ENCODE measurements around the gene RTCA.
"Not testable (repeated sequence)": the region's sequence is repeated elsewhere in the genome, so short reads cannot be mapped to it uniquely, and the experiment has no call there.

RTCA gene

DNA sequence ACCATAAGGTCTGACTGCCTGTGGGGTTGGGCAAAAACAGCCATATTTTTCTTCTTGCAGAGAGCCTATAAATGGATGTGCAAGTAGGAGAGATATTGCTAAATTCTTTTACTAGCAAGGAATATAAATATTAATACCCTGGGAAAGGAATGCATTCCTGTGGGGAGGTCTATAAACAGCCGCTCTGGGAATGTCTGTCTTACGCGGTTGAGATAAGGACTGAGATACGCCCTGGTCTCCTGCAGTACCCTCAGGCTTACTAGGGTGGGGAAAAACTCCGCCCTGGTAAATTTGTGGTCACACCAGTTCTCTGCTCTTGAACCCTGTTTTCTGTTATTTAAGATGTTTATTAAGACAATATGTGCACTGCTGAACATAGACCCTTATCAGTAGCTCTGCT lies 1.9 kb upstream of the RTCA start:
- DNase-seq = not testable (repeated sequence)

DNA sequence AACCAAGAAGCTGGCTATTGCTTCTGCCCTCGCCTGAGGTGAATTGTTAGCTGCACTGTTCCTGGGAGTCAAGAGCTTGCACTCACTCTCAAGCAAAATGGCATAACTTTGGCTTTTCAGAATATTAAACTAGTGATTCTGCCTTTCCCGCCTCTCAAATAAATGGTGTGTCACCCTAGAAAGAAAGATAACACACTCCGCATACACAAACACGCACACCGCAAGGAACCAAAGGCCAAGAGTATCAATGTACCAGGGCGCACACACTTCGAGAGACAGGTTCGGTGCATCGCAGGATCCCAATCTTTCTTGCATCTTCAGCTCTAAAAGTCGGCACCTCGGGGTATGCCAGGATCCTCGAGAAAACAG lies 470 bp upstream of the RTCA start:
- no peak for DNase-seq

DNA sequence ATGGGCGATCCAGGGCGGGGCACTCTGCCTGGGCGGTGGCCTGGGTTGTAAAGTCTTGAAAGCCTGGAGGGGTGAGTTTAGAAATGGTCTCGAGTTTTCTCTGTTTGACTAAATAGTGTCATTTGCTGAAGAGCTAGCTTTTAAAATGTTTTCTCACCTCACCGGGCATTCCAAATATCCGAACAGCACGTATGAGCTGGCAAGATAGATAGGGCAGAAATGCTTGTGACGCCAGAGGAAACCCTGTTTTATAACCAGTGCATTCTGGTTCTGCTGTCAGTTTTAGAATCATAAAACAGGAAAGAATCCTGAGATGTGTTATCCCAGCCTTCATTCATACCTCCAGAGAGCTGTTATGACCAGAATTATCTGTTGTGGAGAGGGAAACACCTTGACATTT lies 725 bp downstream of the RTCA start:
- peak in 1 of 2 donors; percentile 28 for DNase-seq

DNA sequence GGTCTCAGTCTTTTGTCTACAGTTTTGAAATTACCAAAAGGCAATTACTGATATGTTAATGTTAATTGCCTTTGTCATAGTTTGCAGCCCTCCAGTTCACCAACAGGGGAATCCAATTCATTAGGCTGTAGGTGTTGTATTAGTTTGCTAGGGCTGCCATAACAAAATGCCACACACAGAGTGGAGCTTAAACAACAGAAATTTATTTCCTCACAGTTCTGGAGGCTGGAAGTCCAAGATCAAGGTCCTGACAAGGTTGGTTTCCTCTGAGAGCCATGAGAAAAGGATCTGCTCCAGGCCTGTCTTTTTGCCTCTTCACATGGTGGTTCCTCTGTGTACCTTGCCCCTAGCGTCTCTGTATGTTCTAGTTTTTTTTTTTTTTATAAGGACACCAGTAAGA lies 1.3 kb downstream of the RTCA start:
- DNase-seq = no peak

DNA sequence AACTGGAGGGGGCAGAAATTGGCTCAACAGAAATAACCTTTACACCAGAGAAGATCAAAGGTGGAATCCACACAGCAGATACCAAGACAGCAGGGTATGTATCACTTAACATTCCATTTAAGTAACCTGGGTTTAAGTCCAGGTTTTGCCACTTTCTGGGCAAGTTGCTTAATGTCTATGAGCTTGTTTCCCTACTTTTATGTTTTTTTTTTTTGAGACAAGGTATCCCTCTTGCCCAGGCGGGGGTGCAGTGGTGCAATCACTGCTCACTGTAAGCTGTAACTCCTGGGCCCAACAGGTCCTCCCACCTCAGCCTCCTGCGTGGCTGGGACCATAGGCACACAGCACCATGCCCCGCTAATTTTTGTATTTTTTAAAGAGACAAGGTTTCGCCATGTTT lies 2.2 kb downstream of the RTCA start:
- no peak for DNase-seq

DNA sequence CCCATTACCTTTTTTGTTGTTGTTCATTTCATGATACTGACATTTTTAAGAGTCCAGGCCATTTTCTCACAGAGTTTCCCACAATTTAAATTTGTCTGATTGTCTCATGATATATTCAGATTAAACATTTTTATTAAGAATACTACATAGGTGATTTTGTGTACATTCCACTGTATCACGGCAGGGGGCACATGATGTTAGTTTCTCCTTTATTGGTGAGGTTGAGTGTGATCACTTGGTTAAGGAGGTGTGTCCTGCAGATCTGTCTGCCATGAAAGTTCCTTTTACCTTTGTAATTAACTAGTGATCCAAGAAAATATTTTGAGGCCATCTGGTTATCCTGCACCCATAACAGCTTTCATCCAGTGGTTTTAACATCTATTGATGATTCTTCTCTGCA lies 11.8 kb downstream of the RTCA start:
- DNase-seq = peak; percentile 9 to 26

DNA sequence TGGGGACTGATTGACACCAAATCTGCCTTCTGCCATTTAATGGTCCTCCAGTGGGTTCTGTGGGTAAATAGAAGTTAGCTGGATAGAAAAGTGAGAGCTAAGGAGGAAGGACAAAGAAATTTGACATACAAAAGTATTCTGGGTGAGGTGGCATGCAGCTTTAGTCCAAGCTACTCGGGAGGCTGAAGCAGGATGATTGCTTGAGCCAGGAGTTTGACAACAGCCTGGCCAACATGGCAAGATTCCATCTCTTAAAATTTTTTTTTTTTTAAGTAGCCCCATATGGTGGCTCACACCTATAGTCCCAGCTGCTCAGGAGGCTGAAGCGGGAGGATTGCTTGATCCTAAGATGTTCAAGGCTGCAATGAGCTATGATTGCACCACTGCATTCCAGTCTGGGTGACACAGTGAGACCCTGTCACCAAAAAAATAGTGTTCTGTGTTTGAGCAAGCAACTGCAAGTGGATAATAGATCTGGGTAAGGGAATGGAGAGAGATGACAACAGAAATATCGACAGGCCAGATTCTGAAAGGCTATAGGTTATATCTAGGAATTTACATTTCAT lies 13.4 kb downstream of the RTCA start:
- DNase-seq = no peak

DNA sequence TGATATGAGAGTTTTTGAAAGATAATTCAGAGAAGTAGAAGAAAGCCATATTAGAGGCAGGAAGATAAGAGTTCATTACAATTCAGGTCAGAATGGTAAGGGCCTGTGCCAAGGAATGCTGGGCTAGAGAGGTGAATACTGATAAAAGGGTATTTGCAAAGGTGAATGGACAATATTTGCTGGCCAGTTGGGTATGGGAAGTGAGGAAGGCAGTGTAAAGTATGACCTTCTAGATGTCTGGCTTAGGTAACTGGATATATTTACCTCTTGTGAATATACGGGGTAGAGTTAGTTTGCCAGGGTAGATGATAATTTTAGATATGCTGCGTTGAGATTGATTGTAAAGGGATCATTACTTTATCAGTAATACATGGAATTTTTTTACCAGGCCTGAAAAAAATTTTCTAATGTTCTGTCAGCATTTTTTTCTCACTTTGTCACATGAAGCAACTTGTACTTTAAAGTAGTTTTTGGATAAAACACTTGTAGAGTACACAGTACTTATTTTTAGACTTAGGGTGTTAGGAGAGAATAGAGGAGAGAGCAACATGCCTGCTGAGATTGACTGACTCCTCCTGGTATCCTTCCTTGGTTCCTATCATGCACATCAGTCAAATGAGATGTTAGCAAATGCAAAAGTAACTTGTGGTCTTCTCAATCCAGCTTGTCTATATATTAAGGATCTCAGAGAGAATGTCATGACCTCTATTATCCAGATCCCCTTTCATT lies 14.1 kb downstream of the RTCA start:
- no peak for DNase-seq

DNA sequence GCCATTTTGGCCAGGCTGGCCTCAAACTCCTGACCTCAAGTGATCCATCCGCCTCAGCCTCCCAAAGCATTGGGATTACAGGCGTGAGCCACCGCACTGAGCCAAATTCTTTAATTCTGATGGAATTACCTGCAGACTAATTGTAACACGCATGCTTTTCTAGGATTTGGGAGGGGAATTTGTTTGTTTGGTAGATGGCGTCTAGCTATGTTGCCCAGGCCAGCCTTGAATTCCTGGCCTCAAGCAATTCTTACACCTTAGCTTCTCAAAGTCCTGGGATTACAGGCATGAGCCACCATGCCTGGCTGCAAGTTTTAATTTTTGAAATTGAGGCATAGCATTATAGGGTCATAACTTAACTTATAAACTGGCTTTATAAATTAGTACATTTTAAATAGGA lies 18.6 kb downstream of the RTCA start:
- DNase-seq = no peak

DNA sequence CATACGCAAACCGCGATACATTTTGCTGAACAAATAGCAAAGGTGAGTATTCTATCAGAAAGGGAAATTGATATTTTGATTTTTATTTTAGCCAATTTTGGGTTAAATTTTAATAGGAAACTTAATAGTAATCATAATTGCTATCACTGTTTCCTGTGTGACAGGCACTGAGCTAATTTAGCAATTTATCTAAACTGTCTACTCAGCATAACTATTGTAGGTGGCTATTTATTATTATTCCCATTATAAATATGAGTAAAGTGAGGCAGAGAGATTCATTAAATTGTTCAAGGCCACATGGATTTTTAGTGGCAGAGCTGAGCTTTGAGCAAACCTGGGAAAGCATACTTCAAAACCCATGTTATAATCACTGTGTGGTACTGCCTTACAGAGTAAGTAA lies 21.1 kb downstream of the RTCA start:
- DNase-seq = no peak

DNA sequence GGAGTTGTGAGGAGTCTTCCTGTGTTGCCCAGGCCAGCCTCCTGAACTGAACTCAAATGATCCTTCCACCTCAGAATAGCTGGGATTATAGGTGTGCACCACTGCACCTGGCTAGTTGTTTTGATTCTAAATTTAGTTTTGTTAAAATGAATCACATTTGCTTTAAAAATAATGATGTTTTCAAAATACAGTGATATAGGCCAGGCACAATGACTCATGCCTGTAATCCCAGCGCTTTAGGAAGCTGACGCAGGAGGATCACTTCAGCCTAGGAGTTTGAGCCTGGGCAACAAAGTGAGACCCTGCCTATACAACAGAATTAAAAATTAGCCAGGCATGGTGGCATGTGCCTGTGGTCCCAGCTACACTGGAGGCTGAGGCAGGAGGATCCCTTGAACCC lies 24.3 kb downstream of the RTCA start:
- DNase-seq = no peak

DNA sequence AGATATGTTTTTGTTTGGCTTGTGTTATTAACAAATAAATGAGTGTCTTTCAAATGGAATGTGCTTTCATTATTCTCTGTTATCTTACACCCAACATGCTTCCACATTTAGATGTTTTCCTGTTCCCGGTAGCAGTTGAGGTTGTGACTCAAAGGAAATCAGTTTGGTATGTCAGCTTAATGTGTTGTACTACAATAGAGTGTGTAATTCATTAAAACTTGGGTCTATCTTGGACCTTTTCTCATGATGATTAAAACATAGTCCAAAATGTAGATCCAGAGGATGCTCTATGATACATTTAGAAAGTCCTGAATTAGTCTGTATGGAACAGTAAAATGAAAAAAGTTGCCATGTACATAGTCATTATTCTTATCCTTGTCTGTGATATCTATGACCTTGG lies 26.7 kb downstream of the RTCA start:
- no peak for DNase-seq

DNA sequence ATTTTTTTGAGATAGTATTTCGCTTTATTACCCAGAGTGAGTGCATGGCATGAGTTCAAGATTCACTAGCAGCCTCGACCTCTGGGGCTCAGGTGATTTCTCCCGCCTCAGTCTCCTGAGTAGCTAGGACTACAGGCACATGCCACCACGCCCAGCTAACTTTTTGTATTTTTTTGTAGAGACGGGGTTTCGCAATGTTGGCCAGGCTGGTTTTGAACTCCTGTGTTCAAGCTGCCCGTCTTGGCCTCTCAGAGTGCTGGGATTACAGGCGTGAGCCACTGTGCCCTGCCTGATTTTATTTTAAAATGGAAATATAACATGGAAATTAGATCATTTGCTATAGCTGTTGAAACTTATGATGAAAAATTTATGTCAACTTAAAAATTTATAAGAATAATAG lies 30.1 kb downstream of the RTCA start:
- DNase-seq = no peak

DNA sequence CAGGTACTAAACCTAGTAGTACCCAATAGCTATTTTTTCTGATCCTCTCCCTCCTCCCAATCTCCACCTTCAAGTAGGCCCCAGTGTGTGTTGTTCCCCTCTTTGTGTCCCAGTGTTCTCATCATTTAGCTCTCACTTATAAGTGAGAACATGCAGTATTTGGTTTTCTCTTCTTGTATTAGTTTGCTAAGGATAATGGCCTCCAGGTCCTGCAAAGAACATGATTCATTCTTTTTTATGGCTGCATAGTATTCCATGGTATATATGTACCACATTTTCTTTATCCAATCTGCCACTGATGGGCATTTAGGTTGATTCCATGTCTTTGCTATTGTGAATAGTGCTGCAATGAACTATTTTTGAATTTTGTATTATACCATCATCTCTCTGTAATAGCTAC lies 31.0 kb downstream of the RTCA start:
- not testable (repeated sequence) for DNase-seq

DNA sequence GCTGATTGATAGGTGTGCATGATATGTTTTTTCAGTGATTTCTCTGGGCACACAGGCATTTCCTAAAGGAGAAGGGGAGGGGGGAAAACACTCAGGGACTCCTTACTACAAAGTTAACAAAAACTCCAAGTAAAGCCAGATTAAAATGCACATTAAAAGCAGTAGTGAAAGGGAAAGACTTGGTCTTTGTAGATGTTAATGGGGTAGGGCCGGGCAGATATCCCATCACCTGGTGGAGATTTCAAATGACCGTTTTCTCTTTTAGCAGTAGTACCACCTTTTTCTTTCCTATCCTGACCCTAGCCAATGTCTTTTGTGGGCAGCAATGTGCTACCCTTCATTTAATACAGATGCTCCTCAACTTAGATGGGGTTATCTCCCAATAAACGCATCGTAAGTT lies 32.5 kb downstream of the RTCA start:
- DNase-seq = no peak

DNA sequence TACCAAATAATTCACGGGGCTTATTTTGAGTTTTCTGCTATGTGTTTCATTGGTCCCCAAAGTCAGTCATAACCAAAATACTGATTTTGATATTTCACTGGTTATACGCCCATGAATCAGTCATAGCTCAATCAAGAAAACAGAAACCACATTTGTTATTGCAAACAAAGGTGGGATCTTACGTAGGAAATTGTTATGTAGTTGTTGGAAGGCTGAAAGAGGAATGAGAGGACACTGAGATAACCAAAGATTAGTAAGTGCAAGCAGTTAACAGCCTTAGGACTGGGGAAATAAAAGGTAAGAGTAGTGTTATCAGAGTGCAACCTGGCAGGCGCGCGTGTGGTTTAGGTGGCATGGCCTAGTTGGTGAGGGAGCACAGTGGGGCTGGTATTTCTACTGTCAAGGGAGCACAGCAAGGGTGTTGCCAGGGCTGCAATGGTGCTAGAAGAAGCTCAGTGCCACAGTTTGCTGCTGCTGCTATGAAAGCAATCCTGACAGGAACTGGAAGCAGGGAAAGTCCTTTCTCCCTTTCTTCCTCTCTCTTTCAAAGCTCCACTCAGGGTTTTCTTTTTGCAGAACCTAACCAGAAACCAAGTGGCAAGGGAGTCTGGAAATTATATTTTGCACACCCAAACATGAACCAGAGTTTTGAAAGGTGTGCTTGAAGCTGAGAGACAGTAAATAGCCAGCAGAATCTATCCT lies 33.7 kb downstream of the RTCA start:
- DNase-seq = no peak

DNA sequence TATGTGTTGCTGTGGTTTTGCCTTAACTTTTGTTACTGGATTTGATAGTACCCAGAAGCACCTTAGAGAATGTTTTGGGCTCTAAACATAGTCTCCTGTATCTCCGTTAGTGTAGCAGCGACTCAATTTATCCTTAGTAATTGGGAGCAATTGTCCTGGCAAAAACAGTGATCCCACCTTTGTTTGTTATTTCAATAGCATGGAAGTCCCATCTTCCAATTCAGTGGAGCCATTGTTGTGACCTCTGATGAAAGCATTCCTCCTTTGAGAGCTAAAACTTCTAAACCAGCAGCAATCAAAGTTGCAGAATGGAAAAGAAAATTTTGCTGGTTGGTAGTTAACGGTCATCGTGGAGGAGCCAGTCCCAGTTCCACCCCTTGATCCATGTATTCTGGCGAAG lies 34.7 kb downstream of the RTCA start:
- no peak for DNase-seq

DNA sequence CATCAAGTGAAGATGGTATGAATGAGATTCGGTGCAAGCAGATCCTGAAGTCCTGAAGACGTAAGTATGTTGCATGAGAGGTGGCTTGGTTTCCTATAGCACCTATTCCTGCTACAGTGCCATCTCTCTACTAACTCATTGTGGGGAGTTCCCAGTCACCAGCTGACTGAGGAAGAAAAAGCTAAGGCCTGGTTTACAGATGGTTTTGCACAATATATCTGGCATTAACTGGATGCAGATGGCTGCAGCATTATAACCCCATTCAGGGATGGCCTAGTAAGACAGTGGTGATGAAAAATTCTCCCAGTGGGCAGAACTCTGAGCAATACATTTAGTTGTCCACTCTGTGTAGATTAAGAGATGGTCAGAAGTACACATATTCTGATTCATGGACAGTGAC lies 36.7 kb downstream of the RTCA start:
- no peak for DNase-seq

DNA sequence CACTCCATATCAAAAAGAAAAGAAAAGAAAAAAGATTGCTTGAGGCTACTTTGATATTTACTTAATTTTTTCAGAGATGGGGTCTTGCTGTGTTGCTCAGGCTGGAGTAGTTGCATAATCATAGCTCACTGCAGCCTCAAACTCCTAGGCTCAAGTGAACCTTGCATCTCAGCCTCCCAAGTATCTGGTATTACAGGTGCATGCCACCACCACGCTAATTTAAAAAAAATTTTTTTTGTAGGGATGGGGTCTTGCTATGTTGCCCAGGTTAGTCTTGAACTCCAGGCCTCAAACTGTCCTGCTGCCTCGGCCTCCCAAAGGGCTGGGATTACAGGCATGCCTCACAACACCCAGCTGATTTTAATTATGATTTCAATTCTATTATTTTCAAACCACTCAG lies 38.2 kb downstream of the RTCA start:
- no peak for DNase-seq

DNA sequence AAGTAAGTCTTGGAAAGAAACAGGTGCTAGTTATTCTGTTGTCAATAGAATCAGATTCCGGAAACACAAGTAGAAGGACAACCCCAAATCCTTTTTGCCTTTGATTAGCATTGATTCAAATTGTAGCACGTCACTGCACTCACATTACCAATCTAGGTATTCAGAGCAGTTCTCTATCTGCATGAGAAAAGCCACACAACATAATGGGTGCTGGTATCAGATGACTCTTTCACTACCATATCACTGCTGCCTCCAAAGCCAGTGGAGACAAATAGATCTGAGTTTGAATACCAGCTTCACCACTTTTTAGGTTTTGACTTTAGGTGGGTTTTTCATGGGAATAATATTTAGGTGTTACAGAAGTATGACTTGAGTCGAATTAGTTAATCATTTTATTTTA lies 38.9 kb downstream of the RTCA start:
- no peak for DNase-seq

DNA sequence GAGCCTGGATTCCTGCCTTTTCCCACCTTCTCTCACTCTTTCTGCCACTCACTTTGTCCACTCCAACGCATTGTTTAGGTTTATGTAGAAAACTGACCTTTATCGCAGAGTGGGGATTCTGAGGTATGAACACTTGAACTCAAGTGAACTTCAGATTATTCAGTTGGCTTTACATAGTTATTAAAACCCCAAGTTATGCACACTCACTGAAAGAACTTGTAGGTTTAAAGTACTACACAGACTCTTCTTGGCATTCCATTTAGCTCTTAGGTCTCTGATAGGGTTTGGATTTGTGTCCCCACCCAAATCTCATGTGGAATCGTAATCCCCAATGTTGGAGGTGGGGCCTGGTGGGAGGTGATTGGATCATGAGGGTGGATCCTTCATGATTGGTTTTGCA lies 39.9 kb downstream of the RTCA start:
- no peak for DNase-seq

DNA sequence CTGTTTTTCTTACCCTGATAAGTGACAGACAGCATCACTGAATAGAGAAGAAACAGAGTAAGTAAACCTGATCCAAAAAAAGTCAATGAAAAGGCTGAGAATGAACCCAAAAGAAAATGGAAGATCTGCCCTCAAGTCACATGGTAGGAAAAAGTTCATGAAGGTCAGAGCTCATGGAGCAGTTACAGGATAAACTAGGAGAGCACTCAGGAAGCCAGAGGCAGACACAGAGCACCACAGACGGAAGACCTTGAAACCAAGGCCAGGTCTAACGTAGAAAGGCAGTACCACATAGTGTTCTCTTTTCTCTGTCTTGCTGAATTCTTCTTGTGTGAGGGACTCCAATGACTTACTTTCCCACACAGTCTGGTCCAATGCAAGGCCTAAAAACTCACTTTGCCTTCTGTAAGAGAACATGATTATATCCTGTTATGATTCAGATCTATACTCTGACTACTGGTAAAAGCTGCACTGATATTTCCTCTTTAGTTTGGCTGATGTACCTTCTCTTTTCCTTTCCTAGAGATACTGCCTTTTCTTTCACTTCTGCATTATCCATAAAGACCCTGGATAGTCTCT lies 40.8 kb downstream of the RTCA start:
- no peak for DNase-seq

DNA sequence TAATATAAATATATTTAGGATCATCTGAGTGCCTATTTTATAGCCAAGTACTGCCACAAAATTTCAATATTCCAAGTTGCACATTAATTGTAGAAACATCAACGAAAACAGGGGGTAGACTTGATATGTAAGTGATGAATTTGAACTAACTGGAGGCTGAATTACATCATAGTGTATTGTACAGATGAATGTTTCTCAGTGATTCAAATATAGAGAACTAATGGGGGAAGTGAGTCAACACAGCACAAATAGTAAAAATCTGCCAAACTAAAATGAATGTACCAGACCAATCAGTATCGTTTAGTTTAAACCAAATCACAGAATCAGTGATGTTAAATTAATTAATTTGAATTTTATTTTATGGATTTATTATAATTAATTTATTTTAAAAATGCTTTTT lies 42.8 kb downstream of the RTCA start:
- no peak for DNase-seq

DNA sequence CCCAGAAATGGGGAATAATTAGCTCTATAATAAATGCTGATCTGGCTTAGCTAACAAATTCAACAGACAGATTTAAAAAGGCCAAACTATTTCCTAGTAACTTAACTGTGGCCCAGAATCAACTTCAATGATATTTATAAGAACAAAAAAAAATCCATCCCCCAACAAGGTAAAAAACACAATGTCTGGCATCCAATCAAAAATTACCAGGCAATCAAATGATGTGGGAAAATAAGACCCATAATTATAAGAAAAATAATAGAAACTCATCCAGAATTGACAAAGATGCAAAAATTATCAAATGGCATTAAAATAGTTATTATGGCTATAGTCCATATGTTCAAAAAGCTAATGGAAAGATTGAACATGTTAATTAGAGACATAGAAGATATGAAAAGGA lies 43.8 kb downstream of the RTCA start:
- DNase-seq = no peak
